GM12878 (cell line): Measurements from ENCODE around the gene HJURP. TPM values are rescaled to one million over a fixed set of nuclear protein-coding genes. Genes with fewer than 3 reads are reported as not detected.

Experiments used
- polyA plus RNA-seq, 11 experiments: library from polyadenylated mRNA; depleted of rRNA in 4 of 11; unstranded in 6 of 11; stranded (reverse) in 5 of 11; fragments of >200 nt; fragmentation: Nextera tagmentation in 4 of 11; fragmentation: Illumina TruSeq in 1 of 11; extraction: Ambion mirVana in 4 of 11; extraction: Trizol in 1 of 11; gene quantifications; 1 replicate in 1 of 11; 2 replicates in 10 of 11; pipeline versions ENCODE4 v1.2.1 to v1.2.3, GENCODE V29; 2011 to 2016; ENCODE audit warnings: inconsistent platforms in 2 of 11, missing spikeins in 2 of 11, low read depth in 1 of 11
- total RNA-seq, 4 experiments: library from RNA; depleted of rRNA in 3 of 4; stranded (reverse); fragments of >200 nt in 3 of 4; fragmentation: Illumina TruSeq in 1 of 4; extraction: Trizol in 1 of 4; gene quantifications; 2 replicates each; pipeline versions ENCODE4 v1.2.1 to v1.2.3, GENCODE V29; 2013 to 2021

The HJURP gene
- total and polyA plus RNA-seq, 10 of the 15 experiments (the other 5 are each of a cell fraction or from before 2014, with no cell fraction given): 12.7 to 68.9 (median 44.4) TPM

Other genes starting within 250 kb of the HJURP start
Only the 7 nearest of the 12 such genes appear.
- not detected in 2 replicates for gene UGT1A6, start 161.6 kb downstream of the HJURP start, total RNA-seq (2014; rRNA removed)
- not detected in 2 replicates for gene UGT1A6, start 161.6 kb downstream of the HJURP start, total RNA-seq (2014; rRNA removed; fragmentation: Illumina TruSeq; extraction: Trizol)
- not detected in 2 replicates for gene UGT1A6, start 161.6 kb downstream of the HJURP start, total RNA-seq (2021)
- not detected in 2 replicates for gene UGT1A6, start 161.6 kb downstream of the HJURP start, polyA plus RNA-seq (2011; rRNA removed)
- not detected in 2 replicates for gene UGT1A6, start 161.6 kb downstream of the HJURP start, polyA plus RNA-seq (2014; fragmentation: Illumina TruSeq; extraction: Trizol)
- gene UGT1A6, start 161.6 kb downstream of the HJURP start, polyA plus RNA-seq (2014; fragmentation: Nextera tagmentation; extraction: Ambion mirVana): not detected
- gene UGT1A6, start 161.6 kb downstream of the HJURP start, polyA plus RNA-seq (2014; rRNA removed): not detected in 2 replicates
- gene UGT1A6, start 161.6 kb downstream of the HJURP start, polyA plus RNA-seq (2016; fragmentation: Nextera tagmentation; extraction: Ambion mirVana): not detected
- not detected in 2 replicates for gene UGT1A5, start 141.6 kb downstream of the HJURP start, total RNA-seq (2014; rRNA removed)
- gene UGT1A5, start 141.6 kb downstream of the HJURP start, total RNA-seq (2014; rRNA removed; fragmentation: Illumina TruSeq; extraction: Trizol): not detected in 2 replicates
- not detected in 2 replicates for gene UGT1A5, start 141.6 kb downstream of the HJURP start, total RNA-seq (2021)
- not detected in 2 replicates for gene UGT1A5, start 141.6 kb downstream of the HJURP start, polyA plus RNA-seq (2011; rRNA removed)
- not detected in 2 replicates for gene UGT1A5, start 141.6 kb downstream of the HJURP start, polyA plus RNA-seq (2014; fragmentation: Illumina TruSeq; extraction: Trizol)
- gene UGT1A5, start 141.6 kb downstream of the HJURP start, polyA plus RNA-seq (2014; fragmentation: Nextera tagmentation; extraction: Ambion mirVana): not detected
- not detected in 2 replicates for gene UGT1A5, start 141.6 kb downstream of the HJURP start, polyA plus RNA-seq (2014; rRNA removed)
- not detected for gene UGT1A5, start 141.6 kb downstream of the HJURP start, polyA plus RNA-seq (2016; fragmentation: Nextera tagmentation; extraction: Ambion mirVana)
- not detected in 2 replicates for gene UGT1A4, start 135.8 kb downstream of the HJURP start, total RNA-seq (2014; rRNA removed)
- not detected in 2 replicates for gene UGT1A4, start 135.8 kb downstream of the HJURP start, total RNA-seq (2014; rRNA removed; fragmentation: Illumina TruSeq; extraction: Trizol)
- 0.21 TPM in 1 of 2 replicates, not detected in the other for gene UGT1A4, start 135.8 kb downstream of the HJURP start, total RNA-seq (2021)
- not detected in 2 replicates for gene UGT1A4, start 135.8 kb downstream of the HJURP start, polyA plus RNA-seq (2011; rRNA removed)
- gene UGT1A4, start 135.8 kb downstream of the HJURP start, polyA plus RNA-seq (2014; fragmentation: Illumina TruSeq; extraction: Trizol): not detected in 2 replicates
- not detected for gene UGT1A4, start 135.8 kb downstream of the HJURP start, polyA plus RNA-seq (2014; fragmentation: Nextera tagmentation; extraction: Ambion mirVana)
- gene UGT1A4, start 135.8 kb downstream of the HJURP start, polyA plus RNA-seq (2014; rRNA removed): not detected in 2 replicates
- gene UGT1A4, start 135.8 kb downstream of the HJURP start, polyA plus RNA-seq (2016; fragmentation: Nextera tagmentation; extraction: Ambion mirVana): not detected
- not detected in 2 replicates for gene UGT1A3, start 125.5 kb downstream of the HJURP start, total RNA-seq (2014; rRNA removed)
- gene UGT1A3, start 125.5 kb downstream of the HJURP start, total RNA-seq (2014; rRNA removed; fragmentation: Illumina TruSeq; extraction: Trizol): not detected in 2 replicates
- gene UGT1A3, start 125.5 kb downstream of the HJURP start, total RNA-seq (2021): not detected in 2 replicates
- gene UGT1A3, start 125.5 kb downstream of the HJURP start, polyA plus RNA-seq (2011; rRNA removed): not detected in 2 replicates
- gene UGT1A3, start 125.5 kb downstream of the HJURP start, polyA plus RNA-seq (2014; fragmentation: Illumina TruSeq; extraction: Trizol): not detected in 2 replicates
- gene UGT1A3, start 125.5 kb downstream of the HJURP start, polyA plus RNA-seq (2014; fragmentation: Nextera tagmentation; extraction: Ambion mirVana): not detected
- gene UGT1A3, start 125.5 kb downstream of the HJURP start, polyA plus RNA-seq (2014; rRNA removed): not detected in 2 replicates
- gene UGT1A3, start 125.5 kb downstream of the HJURP start, polyA plus RNA-seq (2016; fragmentation: Nextera tagmentation; extraction: Ambion mirVana): not detected
- not detected in 2 replicates for gene UGT1A1, start 94.3 kb downstream of the HJURP start, total RNA-seq (2014; rRNA removed)
- not detected in 2 replicates for gene UGT1A1, start 94.3 kb downstream of the HJURP start, total RNA-seq (2014; rRNA removed; fragmentation: Illumina TruSeq; extraction: Trizol)
- not detected in 2 replicates for gene UGT1A1, start 94.3 kb downstream of the HJURP start, total RNA-seq (2021)
- gene UGT1A1, start 94.3 kb downstream of the HJURP start, polyA plus RNA-seq (2011; rRNA removed): not detected in 2 replicates
- not detected in 2 replicates for gene UGT1A1, start 94.3 kb downstream of the HJURP start, polyA plus RNA-seq (2014; fragmentation: Illumina TruSeq; extraction: Trizol)
- not detected for gene UGT1A1, start 94.3 kb downstream of the HJURP start, polyA plus RNA-seq (2014; fragmentation: Nextera tagmentation; extraction: Ambion mirVana)
- gene UGT1A1, start 94.3 kb downstream of the HJURP start, polyA plus RNA-seq (2014; rRNA removed): not detected in 2 replicates
- gene UGT1A1, start 94.3 kb downstream of the HJURP start, polyA plus RNA-seq (2016; fragmentation: Nextera tagmentation; extraction: Ambion mirVana): not detected
- gene MROH2A, start 76.2 kb downstream of the HJURP start, total RNA-seq (2014; rRNA removed): not detected in 2 replicates
- gene MROH2A, start 76.2 kb downstream of the HJURP start, total RNA-seq (2014; rRNA removed; fragmentation: Illumina TruSeq; extraction: Trizol): not detected in 2 replicates
- not detected in 2 replicates for gene MROH2A, start 76.2 kb downstream of the HJURP start, total RNA-seq (2021)
- gene MROH2A, start 76.2 kb downstream of the HJURP start, polyA plus RNA-seq (2011; rRNA removed): not detected in 2 replicates
- not detected in 2 replicates for gene MROH2A, start 76.2 kb downstream of the HJURP start, polyA plus RNA-seq (2014; fragmentation: Illumina TruSeq; extraction: Trizol)
- not detected for gene MROH2A, start 76.2 kb downstream of the HJURP start, polyA plus RNA-seq (2014; fragmentation: Nextera tagmentation; extraction: Ambion mirVana)
- gene MROH2A, start 76.2 kb downstream of the HJURP start, polyA plus RNA-seq (2014; rRNA removed): not detected in 2 replicates
- gene MROH2A, start 76.2 kb downstream of the HJURP start, polyA plus RNA-seq (2016; fragmentation: Nextera tagmentation; extraction: Ambion mirVana): not detected
- not detected in 2 replicates for gene TRPM8, start 62.8 kb upstream of the HJURP start, total RNA-seq (2014; rRNA removed)
- not detected in 2 replicates for gene TRPM8, start 62.8 kb upstream of the HJURP start, total RNA-seq (2014; rRNA removed; fragmentation: Illumina TruSeq; extraction: Trizol)
- gene TRPM8, start 62.8 kb upstream of the HJURP start, total RNA-seq (2021): not detected in 2 replicates
- gene TRPM8, start 62.8 kb upstream of the HJURP start, polyA plus RNA-seq (2011; rRNA removed): 3.9 and 5.5 TPM in 2 replicates
- gene TRPM8, start 62.8 kb upstream of the HJURP start, polyA plus RNA-seq (2014; fragmentation: Illumina TruSeq; extraction: Trizol): not detected in 2 replicates
- not detected for gene TRPM8, start 62.8 kb upstream of the HJURP start, polyA plus RNA-seq (2014; fragmentation: Nextera tagmentation; extraction: Ambion mirVana)
- gene TRPM8, start 62.8 kb upstream of the HJURP start, polyA plus RNA-seq (2014; rRNA removed): 0.04 TPM in 1 of 2 replicates, not detected in the other
- gene TRPM8, start 62.8 kb upstream of the HJURP start, polyA plus RNA-seq (2016; fragmentation: Nextera tagmentation; extraction: Ambion mirVana): not detected